GM21619 (cell line): ENCODE measurements around the gene WHAMM.
"Not testable (repeated sequence)": the region's sequence is repeated elsewhere in the genome, so short reads cannot be mapped to it uniquely, and the experiment has no call there.

Experiments used
- ATAC-seq: cut with Tn5 transposase; IDR thresholded peaks from one replicate; pipeline ENCODE4 v1.9.1; 2021; ENCODE audit not compliant: unreplicated experiment

Gene WHAMM, protein sequence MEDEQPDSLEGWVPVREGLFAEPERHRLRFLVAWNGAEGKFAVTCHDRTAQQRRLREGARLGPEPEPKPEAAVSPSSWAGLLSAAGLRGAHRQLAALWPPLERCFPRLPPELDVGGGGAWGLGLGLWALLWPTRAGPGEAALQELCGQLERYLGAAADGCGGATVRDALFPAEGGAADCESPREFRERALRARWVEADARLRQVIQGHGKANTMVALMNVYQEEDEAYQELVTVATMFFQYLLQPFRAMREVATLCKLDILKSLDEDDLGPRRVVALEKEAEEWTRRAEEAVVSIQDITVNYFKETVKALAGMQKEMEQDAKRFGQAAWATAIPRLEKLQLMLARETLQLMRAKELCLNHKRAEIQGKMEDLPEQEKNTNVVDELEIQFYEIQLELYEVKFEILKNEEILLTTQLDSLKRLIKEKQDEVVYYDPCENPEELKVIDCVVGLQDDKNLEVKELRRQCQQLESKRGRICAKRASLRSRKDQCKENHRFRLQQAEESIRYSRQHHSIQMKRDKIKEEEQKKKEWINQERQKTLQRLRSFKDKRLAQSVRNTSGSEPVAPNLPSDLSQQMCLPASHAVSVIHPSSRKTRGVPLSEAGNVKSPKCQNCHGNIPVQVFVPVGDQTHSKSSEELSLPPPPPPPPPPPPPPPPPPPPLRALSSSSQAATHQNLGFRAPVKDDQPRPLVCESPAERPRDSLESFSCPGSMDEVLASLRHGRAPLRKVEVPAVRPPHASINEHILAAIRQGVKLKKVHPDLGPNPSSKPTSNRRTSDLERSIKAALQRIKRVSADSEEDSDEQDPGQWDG

DNA sequence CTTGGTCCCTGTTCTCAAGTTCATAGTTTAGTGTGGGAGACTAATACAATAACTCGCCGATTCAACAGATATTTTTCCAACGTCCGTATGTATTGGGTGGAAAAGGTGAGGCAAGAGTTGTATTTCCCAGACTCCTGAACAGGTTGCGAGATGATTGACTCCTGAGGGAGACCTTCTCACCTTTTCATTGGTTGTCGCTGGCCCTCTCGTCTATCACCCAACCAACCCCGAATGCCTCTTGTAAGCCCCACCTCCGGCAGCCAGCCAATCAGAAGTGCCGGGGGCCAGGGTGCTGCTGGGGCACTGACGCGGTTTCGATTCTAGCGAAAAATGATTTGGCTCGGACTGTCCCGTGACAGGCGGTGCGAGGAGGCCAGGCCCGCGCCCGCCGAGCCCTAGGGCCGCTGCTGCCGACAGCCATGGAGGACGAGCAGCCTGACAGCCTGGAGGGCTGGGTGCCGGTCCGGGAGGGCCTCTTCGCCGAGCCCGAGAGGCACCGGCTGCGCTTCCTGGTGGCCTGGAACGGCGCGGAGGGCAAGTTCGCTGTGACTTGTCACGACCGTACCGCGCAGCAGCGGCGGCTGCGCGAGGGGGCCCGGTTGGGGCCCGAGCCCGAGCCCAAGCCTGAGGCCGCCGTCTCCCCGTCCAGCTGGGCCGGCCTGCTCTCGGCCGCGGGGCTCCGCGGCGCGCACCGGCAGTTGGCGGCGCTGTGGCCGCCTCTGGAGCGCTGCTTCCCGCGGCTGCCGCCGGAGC is at the start of gene WHAMM:
Gene WHAMM (plus strand): TSS at position 321 of the 753 bp plus-strand sequence. CDS start 99 bp downstream, at position 420.
- ATAC-seq = peak; percentile 77

DNA sequence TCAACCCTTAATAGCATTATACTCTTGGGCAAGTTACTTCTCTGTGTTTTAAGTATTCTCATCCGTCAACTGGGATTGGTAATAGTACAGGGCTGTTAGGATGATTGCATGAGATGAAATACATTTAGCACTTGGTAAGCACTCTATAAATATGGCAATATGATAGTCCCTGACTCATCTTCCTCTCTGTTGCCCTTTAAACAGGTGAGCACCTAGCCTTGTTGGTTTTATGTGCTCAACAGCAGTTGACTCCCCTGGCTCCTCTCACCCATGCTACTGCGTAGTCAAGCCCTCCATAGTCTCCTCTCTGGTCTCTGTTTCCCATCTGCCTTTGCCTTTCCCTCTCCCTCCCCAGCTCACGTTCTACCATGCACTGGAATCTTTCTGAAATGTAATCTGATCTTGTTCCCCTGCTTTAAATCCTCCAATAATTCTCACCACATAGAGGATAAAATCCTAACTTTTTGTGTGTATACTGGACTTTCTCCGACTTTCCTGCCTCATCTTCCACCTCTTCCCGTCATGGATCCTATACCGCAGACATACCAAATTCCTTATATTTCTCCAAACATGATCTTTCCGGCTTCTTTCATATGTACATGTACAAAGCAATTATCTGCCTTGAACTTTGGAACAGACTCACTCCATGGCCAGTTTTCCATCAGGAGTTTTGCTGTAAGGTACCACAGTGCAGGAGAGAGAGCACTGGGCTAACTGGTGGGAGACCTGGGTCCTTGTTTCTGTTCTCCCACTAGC is 45.9 kb upstream of the WHAMM start:
- no peak for ATAC-seq

DNA sequence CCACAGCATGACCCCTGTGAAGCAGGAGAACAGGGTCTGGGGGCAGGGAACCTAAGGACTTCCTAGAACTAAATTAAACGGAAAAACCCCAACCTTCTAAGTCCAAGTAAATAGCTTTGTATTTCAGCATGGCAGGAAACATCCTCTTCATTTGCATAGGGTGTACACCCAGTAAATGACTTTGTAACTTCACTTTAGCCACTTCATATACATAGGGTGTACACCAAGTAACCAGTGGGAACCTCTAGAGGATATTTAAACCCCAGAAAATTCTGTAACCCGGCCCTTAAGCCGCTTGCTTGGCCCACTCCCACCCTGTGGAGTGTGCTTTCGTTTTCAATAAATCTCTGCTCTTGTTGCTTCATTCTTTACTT is 45.3 kb upstream of the WHAMM start:
- ATAC-seq = no peak

DNA sequence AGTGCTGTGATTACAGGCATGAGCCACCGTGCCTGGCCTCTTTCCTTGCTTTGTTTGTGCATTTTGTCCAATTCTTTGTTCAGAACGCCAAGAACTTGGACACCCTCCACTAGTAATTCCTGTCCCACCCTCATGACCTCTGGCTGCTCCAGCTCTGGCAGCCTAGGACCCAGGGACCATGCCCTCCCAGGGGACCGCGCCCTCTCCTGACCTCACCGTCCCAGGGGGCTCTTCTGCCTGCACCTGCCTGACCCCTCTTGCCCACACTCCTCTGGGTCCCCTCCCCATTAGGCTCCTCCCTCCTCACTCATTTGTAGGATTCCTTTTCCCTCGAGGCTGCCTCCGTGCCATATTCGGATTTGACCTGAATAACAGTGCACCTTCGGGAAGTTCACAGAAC is 44.7 kb upstream of the WHAMM start:
- no peak for ATAC-seq

DNA sequence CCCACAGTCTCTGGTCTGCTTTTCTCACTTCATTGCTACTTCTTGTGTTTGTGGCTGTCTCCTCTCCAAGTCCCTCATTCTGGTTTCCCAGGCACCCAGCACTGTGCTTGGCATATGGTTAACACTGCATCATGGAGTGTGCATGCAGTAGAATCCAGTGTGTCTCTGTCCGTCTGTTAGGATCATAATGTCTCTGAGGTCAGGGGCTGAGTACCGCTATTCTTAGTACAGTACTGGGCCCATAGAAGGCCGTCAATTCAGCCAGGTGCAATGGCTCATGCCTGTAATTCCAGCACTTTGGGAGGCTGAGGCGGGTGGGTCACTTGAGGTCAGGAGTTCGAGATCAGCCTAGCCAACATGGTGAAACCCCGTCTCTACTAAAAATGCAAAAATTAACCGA is 43.2 kb upstream of the WHAMM start:
- not testable (repeated sequence) for ATAC-seq

DNA sequence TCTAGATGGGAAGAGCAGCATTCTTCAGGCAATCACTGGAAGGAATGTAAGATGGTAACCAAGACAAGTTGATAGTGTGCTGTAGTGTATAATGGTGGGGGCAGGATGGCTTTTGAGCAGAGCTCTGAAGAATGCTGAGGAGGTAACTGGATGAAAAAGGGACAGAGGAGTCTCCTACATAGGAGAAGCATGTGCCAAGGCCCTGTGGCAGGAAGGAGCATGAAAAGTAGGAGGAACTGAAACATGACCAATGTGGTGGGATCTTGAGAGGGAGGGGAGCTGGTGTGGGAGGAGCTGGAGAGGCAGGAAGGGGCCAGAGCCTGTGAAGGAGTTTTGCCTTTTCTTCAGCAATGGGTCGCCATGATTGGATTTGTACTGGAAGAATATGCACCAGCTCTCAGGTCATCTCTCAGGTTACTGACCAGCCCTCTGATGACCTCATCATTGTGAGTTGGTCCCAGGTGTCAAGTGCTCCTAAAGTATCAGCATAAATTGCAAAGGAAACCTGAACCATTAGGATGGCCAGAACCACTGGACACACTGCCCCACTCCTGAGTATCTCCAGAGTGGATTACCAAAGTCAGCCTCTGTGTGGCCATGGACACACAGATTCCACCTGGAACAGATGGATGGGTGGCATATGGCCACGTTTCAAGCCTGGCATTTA is 42.1 kb upstream of the WHAMM start:
- no peak for ATAC-seq

DNA sequence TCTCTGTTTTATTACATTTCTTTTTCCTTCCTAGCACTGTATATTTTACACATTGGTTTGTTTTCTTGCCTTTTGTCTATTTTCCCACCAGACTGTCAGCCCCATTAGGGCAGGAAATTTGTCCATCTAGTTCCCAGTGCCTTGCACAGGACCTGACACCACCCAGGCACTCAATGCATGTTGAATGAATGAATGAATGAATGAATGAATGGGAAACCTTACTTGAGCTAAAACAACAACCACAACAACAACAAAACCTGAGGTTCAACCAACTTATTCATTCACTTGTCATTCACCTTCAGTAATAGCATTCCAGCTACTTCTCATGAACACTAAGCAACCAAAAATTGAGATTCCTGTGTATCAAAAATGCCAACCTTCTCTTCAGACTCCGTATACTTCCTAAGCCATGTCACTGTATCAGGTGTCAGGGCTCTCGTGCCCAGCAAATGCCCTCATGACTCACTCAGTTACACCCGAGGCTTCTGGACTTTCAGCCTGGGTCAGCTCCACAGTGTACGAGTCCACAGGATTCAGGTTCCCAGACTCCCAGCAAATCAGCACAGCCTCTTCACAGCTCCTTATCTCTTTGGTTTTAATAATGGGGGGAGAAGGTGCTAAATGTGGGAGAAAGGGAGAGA is 40.9 kb upstream of the WHAMM start:
- ATAC-seq = no peak

DNA sequence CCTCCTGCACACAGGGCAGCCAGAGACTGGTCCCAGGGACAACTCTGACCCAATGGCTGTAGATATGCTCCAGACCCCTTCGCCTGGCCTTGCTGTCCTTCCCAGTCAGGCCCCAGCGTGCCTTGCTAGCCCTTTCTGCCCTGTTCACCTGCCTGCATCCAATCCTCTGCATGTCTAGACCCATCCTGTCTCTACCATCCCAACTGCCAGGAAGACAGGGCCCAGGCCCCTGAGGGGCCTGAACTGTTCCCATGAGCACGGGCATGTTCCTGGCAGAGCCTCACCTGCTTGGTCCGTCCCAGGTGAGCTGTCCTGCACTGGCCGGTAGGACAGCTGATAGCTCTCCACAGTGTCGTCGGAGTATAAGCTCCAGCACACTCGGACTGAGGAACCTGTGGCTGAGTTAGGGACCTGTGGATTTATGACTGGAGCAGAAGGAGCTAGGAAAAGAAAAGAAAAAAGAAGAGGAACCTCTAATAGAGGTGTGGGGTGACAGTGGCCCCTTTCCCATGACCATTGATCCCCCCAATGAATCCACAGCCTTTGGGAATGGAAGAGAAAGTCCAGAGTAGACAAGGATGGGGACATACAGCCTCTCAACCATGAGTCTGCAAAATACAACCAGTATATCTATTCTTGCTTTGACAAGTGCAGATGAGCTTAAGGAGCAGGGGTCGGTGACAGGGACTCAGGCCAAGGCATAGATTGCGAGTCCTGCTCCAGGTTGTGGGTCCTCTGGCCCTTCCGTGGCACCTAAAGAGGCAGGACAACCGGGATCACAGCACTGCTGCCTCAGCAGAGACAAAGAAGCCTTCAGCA is 37.4 kb upstream of the WHAMM start:
- no peak for ATAC-seq

DNA sequence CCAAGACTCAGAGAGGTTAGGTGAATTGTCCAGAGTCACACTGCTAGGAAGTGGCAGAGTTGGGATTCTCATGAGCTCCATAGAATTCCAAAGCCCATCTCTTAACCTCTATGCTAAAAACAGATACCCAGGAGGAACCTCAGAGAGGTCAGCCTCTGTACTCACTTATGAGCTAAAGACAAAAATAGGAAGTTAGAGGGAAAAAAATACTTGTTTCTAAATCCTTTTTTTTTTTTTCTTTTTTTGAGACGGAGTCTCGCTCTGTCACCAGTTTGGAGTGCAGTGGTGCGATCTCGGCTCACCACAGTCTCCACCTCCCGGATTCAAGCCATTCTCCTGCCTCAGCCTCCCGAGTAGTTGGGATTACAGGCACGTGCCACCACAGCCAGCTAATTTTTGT is 34.9 kb upstream of the WHAMM start:
- no peak for ATAC-seq

DNA sequence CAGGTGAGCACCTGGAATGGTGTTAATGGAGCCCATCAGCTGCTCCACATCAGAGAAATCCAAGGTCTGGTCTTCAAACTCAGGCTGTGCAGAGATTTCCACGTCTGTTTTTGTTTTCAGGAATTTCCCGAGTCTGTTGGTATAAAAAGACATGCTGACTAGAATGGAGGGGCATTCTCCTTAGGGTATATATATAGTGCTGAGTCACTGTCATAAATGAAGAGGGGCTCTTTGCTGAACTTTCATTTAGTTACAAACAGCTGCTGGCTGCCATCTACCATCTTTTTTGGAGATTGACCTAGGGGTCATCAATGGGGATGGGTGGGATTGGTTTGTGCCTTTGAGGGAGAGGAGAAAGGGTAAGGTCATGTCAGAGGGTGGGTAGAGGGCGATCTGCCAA is 30.7 kb upstream of the WHAMM start:
- ATAC-seq = no peak

DNA sequence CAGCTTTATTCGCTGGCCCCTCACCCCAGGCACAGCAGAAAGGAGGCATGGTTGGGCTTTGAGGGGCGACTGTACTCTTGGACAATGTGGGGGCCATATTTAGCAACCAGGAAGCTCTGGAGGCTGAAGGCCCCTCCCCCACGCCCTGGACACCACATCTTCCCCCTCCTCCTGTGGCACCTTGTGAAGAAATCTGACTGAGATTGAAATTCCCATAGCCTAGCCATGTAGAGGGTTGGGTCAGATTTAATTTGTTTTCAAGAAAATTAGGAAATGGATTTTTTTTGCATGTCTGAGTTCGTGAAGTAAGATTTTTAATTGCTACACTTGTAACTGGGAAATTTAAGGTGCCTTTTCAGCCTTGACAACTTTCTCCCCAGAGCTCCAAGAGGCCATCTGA is 28.1 kb upstream of the WHAMM start:
- no peak for ATAC-seq

DNA sequence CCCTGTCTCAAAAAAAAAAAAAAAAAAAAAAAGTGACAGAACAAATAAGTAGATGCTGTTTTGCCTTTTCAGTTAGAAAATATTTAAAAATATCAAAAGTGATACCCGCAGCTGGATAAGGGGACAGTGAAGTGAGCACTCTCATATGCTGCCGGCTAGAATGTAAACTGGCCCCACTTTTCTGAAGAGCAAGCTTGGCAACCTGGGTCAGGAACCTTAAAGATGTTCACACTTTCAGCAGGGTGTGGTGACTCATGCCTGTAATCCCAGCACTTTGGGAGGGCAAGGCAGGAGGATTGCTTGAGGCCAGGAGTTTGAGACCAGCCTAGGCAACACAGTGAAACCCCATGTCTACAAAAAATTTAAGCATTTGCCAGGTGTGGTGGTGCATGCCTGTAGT is 20.9 kb upstream of the WHAMM start:
- ATAC-seq = no peak

DNA sequence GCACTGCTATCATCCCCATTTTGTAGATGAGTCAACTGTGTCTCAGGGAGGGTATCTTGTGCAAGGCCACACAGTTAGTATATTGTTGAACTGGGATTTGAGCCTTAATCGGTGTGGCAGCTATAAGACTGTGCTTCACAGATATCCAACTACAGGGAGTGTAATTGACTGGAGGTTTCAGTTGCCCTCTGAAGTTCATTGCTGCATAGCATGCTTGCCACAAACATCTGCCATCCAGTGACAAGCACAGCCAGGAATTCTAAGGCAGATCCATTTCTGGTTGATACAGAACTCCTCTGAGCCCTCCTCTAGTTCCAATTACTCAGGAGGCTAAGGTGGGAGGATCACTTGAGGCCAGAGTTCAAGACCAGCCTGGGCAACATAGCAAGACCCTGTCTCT is 19.9 kb upstream of the WHAMM start:
- no peak for ATAC-seq

DNA sequence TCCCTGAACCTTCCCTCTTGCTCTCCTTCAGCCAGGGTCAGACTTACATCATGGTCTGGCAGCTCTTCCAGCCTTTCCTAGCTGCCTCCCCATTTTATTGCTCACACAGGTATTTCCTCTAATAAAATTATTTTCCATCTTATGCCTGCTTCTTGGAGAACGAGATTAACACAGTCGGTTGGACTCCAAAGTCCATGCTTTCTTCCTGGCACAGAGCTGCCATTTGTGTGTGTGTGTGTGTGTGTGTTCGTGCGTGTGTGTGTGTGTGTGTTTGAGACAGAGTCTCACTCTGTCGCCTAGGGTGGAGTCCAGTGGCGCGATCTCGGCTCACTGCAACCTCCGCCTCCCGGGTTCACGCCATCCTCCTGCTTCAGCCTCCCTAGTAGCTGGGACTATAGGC is 19.1 kb upstream of the WHAMM start:
- no peak for ATAC-seq

DNA sequence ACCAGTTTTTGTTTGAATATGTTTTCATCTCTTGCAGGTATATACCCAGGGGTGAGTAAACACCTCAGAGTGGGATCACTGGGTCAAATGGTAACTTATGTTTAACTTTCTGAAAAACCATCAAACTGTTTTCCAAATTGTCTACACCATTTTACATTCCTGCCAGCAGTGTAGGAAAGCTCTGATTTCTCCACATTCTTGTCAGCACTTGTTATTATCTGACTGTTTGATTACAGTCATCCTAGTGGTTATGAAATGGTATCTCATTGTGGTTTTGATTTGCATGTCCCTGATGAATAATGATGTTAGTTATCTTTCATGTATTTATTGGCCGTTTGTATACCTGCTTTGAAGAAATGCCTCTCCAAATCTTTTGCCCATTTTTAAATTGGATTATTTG is 17.4 kb upstream of the WHAMM start:
- no peak for ATAC-seq

DNA sequence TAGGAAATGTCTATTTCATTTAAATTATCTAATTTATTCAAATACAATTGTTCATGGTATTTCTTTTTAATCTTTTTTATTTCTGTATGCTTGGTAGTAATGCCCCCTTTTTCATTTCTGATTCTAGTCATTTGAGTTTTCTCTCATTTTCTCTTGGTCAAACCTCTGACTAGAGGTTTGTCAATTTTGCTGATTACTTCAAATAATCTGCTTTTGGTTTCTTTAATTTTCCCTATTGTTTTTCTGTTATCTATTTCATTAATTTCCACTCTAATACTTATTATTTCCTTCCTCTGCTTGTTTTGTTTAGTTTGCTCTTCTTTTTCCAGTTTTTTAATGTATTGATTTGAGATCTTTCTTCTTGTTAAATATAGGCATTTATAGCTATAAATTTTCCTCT is 15.7 kb upstream of the WHAMM start:
- no peak for ATAC-seq

DNA sequence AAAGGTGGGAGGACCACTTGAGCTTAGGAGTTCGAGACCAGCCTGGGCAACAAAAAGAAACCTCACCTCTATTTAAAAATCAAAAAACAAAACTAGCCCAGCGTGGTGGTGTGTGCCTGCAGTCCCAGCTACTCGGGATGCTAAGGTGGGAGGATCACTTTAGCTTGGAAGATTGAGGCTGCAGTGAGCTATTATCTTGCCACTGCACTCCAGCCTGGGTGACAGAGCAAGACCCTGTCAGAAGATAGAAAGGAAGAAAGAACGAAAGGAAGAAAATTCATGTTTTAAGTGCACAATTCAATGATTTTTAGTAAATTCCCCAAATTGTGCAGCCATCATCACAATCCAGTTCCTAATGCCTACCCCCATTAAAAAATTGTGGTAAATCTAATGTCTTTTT is 11.3 kb upstream of the WHAMM start:
- no peak for ATAC-seq

DNA sequence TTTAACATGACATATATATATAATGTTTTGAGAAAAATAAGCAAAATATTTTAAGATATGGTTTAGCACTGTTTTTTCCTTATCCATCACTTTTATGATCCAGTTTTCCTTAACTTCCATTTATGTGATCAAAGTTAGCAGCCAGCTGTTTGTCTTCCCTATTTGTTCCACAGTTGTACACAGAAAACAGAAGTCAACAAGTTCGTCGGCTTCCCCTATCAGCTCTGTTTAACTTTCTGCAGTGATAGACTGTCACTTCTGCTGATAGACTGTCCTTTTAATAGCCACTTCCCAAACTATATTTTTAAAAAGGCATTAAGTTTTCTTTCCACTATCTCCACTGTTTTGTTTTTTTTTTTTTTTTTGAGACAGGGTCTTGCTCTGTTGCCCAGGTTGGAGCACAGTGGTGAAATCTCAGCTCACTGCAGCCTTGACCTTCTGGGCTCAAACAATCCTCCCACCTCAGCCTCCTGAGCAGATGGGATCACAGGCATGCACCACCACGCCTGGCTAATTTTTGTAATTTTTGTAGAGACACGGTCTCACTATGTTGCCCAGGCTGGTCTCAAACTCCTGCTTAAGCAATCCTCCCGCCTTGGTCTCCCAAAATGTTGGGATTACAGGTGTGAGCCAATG is 10.8 kb upstream of the WHAMM start:
- no peak for ATAC-seq
